SU-DHL-6 (cell line): Measurements from ENCODE around the gene CLDN4.
"Not testable (repeated sequence)": the region's sequence is repeated elsewhere in the genome, so short reads cannot be mapped to it uniquely, and the experiment has no call there.

Experiments used
- H2AFZ ChIP-seq: fragments of 200-600 bp; sonication (generic); 2 replicates; pipeline ENCODE4 v1.6.1; 2014; ENCODE audit warnings: low read depth, mild to moderate bottlenecking, moderate library complexity, mixed read lengths, antibody characterized with exemption, low read length; ENCODE audit not compliant: severe bottlenecking
- H3F3A ChIP-seq: fragments of 200-600 bp; shearing (Covaris generic); 2 replicates; pipeline ENCODE4 v1.6.0; 2016; ENCODE audit warnings: antibody characterized with exemption, mild to moderate bottlenecking; ENCODE audit not compliant: insufficient read depth
- H3K27ac ChIP-seq: fragments of 200-600 bp; sonication (generic); 2 replicates; pipeline ENCODE4 v1.5.1; 2016; ENCODE audit warnings: low read depth, mild to moderate bottlenecking, low read length, moderate library complexity, mixed read lengths
- H3K27me3 ChIP-seq: fragments of 200-600 bp; sonication (generic), shearing (Covaris generic); 2 replicates; pipeline ENCODE4 v1.6.0; 2014; ENCODE audit warnings: mild to moderate bottlenecking, low read length
- H3K36me3 ChIP-seq: fragments of 200-600 bp; sonication (generic); 2 replicates; pipeline ENCODE4 v1.6.1; 2014; ENCODE audit warnings: mild to moderate bottlenecking, low read length, mixed read lengths
- H3K4me2 ChIP-seq: fragments of 300-600, 200-600 bp; shearing (Covaris generic), sonication (generic); 2 replicates; pipeline ENCODE4 v1.6.0; 2014; ENCODE audit warnings: low read length, low read depth, mild to moderate bottlenecking; ENCODE audit not compliant: poor library complexity, severe bottlenecking
- H3K4me3 ChIP-seq: fragments of 200-600 bp; sonication (generic); 2 replicates; pipeline ENCODE4 v1.5.1; 2014; ENCODE audit warnings: antibody characterized with exemption, low read length, mild to moderate bottlenecking, mixed read lengths; ENCODE audit not compliant: insufficient read depth, poor library complexity, severe bottlenecking
- H3K79me2 ChIP-seq: fragments of 200-600 bp; sonication (generic); 2 replicates; pipeline ENCODE4 v1.6.1; 2014; ENCODE audit warnings: mild to moderate bottlenecking, low read length, moderate library complexity; ENCODE audit not compliant: insufficient read depth
- H3K9ac ChIP-seq: fragments of 200-600 bp; sonication (generic); 2 replicates; pipeline ENCODE4 v1.7.0; 2014; ENCODE audit warnings: mild to moderate bottlenecking, low read length
- H3K9me2 ChIP-seq: fragments of 200-600 bp; sonication (generic); replicated peaks from 2 replicates; pipeline ENCODE4 v1.6.1; 2014; ENCODE audit warnings: low read length; ENCODE audit not compliant: insufficient read depth
- H3K9me3 ChIP-seq: fragments of 200-600 bp; sonication (generic); 2 replicates; pipeline ENCODE4 v1.6.1; 2014; ENCODE audit warnings: low read length, mixed read lengths; ENCODE audit not compliant: insufficient read depth
- H4K20me1 ChIP-seq: fragments of 200-600 bp; sonication (generic); 2 replicates; pipeline ENCODE4 v1.6.1; 2014; ENCODE audit warnings: low read depth, mild to moderate bottlenecking, antibody characterized with exemption, low read length, moderate library complexity, mixed read lengths
- EZH2phosphoT487 ChIP-seq: fragments of 200-600 bp; sonication (generic), shearing (Covaris generic); conservative IDR thresholded peaks from 2 replicates; pipeline ENCODE4 v1.6.1; 2018; ENCODE audit warnings: mild to moderate bottlenecking, antibody characterized with exemption, low read length, moderate library complexity, mixed read lengths
- TF ChIP-seq, protein P1 (sequence below): fragments of 200-600 bp; sonication (generic); IDR thresholded peaks from one replicate; pipeline ENCODE4 v1.5.1; 2017; ENCODE audit warnings: antibody characterized with exemption, mild to moderate bottlenecking, low read length, moderate library complexity; ENCODE audit not compliant: insufficient read depth, poor library complexity, severe bottlenecking

The CLDN4 gene, protein sequence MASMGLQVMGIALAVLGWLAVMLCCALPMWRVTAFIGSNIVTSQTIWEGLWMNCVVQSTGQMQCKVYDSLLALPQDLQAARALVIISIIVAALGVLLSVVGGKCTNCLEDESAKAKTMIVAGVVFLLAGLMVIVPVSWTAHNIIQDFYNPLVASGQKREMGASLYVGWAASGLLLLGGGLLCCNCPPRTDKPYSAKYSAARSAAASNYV

GRCh38 chr7:73830681-73831583, at the start of gene CLDN4:
TSS of gene CLDN4 (plus strand) at chr7:73830996. CDS start at chr7:73831202, 206 bp downstream.
- Histone ChIP-seq H4K20me1 (no peaks in the 10 kb centered on the region), H3K79me2 (no peaks in the 10 kb centered on the region), H3K27me3 (no peaks in the 10 kb centered on the region), H3K27ac (no peak within 1 kb of the TSS), H3K9me3 (no peaks in the 10 kb centered on the region), H3F3A (no peaks in the 10 kb centered on the region), H2AFZ (no peak within 1 kb of the TSS), H3K4me2 (no peak within 1 kb of the TSS), H3K9ac (no peak within 1 kb of the TSS), H3K9me2 (no peaks in the 10 kb centered on the region), H3K36me3 (no peaks in the 10 kb centered on the region), H3K4me3 (no peak within 1 kb of the TSS)
- TF ChIP-seq, protein P1, sequence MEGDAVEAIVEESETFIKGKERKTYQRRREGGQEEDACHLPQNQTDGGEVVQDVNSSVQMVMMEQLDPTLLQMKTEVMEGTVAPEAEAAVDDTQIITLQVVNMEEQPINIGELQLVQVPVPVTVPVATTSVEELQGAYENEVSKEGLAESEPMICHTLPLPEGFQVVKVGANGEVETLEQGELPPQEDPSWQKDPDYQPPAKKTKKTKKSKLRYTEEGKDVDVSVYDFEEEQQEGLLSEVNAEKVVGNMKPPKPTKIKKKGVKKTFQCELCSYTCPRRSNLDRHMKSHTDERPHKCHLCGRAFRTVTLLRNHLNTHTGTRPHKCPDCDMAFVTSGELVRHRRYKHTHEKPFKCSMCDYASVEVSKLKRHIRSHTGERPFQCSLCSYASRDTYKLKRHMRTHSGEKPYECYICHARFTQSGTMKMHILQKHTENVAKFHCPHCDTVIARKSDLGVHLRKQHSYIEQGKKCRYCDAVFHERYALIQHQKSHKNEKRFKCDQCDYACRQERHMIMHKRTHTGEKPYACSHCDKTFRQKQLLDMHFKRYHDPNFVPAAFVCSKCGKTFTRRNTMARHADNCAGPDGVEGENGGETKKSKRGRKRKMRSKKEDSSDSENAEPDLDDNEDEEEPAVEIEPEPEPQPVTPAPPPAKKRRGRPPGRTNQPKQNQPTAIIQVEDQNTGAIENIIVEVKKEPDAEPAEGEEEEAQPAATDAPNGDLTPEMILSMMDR, result no peak

GRCh38 chr7:73786588-73786987, 44.2 kb upstream of the CLDN4 start:
- H4K20me1 ChIP-seq, result no peaks in the 10 kb centered on the region
- H3K4me2 ChIP-seq, result no peak overlapping the region
- no peak overlapping the region for H3K27ac ChIP-seq
- H3K9me2 ChIP-seq, result no peaks in the 10 kb centered on the region
- peaks cover 19% of the 10 kb centered on the region; the same call in 1 of the 2 replicates for H3K9me3 ChIP-seq
- H2AFZ ChIP-seq, result no peak overlapping the region
- H3F3A ChIP-seq, result no peaks in the 10 kb centered on the region
- H3K9ac ChIP-seq, result no peak overlapping the region
- no peaks in the 10 kb centered on the region for H3K36me3 ChIP-seq
- H3K4me3 ChIP-seq, result no peak overlapping the region
- no peaks in the 10 kb centered on the region for H3K27me3 ChIP-seq
- TF ChIP-seq, protein P1, result no peak
- TF ChIP-seq EZH2phosphoT487, result no peak
- no peaks in the 10 kb centered on the region for H3K79me2 ChIP-seq

DNA sequence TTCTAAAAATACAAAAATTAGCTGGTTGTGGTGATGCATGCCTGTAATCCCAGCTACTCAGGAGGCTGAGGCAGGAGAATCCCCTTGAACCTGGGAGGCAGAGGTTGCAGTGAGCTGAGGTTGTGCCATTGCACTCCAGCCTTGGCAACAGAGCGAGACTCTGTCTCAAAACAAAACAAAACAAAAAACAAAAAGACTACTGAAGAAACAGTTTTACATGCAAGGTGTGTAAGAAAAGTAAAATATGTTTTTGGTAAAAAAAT, 43.1 kb upstream of the CLDN4 start:
- H3K27me3 ChIP-seq, H3K4me2 ChIP-seq, H2AFZ ChIP-seq, H3F3A ChIP-seq, H3K27ac ChIP-seq, H3K36me3 ChIP-seq, H3K4me3 ChIP-seq, H3K79me2 ChIP-seq, H3K9me2 ChIP-seq, H3K9ac ChIP-seq, H4K20me1 ChIP-seq: not testable (repeated sequence)
- peaks cover 19% of the 10 kb centered on the region; the same call in 1 of the 2 replicates for H3K9me3 ChIP-seq

GRCh38 chr7:73789051-73789450, 41.7 kb upstream of the CLDN4 start:
- Histone ChIP-seq H3K27ac (no peak overlapping the region), H3K9me2 (no peaks in the 10 kb centered on the region)
- TF ChIP-seq, protein P1, result no peak
- no peak for TF ChIP-seq EZH2phosphoT487

GRCh38 chr7:73791170-73791690, 39.6 kb upstream of the CLDN4 start:
- H3K4me3 ChIP-seq, H3K9me2 ChIP-seq, H2AFZ ChIP-seq, H3K9ac ChIP-seq, H4K20me1 ChIP-seq, H3K27me3 ChIP-seq, H3F3A ChIP-seq, H3K36me3 ChIP-seq, H3K4me2 ChIP-seq, H3K79me2 ChIP-seq, H3K27ac ChIP-seq: not testable (repeated sequence)
- H3K9me3 ChIP-seq, result peaks cover 19% of the 10 kb centered on the region; the same call in 1 of the 2 replicates

More at GRCh38 chr7:73789051-73789450, 41.7 kb upstream of the CLDN4 start:
- Histone ChIP-seq H3K4me2 (no peak overlapping the region), H3K4me3 (no peak overlapping the region), H3K9me3 (peaks cover 19% of the 10 kb centered on the region; the same call in 1 of the 2 replicates), H3F3A (no peaks in the 10 kb centered on the region), H4K20me1 (no peaks in the 10 kb centered on the region), H3K27me3 (no peaks in the 10 kb centered on the region), H3K36me3 (no peaks in the 10 kb centered on the region), H2AFZ (no peak overlapping the region), H3K9ac (no peak overlapping the region), H3K79me2 (no peaks in the 10 kb centered on the region)
